Stimulated activated CD8-positive, alpha-beta memory T cell treated with anti-CD3 and anti-CD28 coated beads, Interleukin-15, amount 100 ng/mL, for 1 hour (primary cell): Measurements from ENCODE around the gene MSANTD2.

Source experiments
- DNase-seq: peaks from one replicate; pipeline ENCODE4 v3.0.0-alpha.2; 2020; ENCODE audit warnings: low read depth

Gene MSANTD2

DNA sequence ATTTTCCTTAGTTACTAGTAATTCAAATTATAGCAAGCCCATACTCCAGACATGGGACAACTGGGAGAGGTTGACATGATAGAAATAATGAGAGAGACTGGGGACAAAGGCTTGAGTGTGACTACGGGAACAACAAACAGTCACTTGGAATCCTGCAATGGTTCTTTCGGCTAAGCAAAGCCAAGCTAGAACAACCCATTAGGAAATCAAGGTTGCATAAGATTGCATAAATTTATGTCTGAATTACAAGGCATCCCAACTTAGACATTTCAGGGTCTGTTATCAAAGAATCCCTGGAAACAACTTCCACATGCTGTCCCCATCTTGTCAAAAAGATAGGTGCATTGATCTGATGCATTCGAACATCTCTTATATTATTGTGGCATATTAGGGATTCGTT is 70.6 kb downstream of the MSANTD2 start:
- DNase-seq: no peak

- DNase-seq: no peak
Observed at GRCh38 chr11:124728134-124728533, 72.1 kb downstream of the MSANTD2 start.

DNA sequence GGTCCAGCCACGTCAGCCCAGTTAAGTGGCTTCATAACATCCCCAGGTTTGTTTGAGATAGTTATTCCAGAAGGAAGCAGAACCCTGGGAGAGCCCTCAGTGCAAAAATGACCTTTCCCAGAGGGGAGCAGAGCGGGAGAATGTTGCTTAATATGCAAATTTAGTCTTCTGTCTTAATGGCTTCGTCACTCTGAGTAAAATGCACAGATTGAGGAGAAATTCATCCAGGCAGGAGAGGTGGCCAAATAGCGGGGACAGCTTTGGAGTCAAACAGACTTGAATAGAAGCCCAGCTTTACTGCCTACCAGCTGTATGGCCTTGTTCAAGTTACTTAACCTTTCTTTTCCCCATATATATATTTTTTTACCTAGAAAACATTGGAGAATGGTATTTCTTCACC is 72.7 kb downstream of the MSANTD2 start:
- no peak for DNase-seq

GRCh38 chr11:124725719-124726105 is 74.5 kb downstream of the MSANTD2 start:
- DNase-seq: no peak

DNA sequence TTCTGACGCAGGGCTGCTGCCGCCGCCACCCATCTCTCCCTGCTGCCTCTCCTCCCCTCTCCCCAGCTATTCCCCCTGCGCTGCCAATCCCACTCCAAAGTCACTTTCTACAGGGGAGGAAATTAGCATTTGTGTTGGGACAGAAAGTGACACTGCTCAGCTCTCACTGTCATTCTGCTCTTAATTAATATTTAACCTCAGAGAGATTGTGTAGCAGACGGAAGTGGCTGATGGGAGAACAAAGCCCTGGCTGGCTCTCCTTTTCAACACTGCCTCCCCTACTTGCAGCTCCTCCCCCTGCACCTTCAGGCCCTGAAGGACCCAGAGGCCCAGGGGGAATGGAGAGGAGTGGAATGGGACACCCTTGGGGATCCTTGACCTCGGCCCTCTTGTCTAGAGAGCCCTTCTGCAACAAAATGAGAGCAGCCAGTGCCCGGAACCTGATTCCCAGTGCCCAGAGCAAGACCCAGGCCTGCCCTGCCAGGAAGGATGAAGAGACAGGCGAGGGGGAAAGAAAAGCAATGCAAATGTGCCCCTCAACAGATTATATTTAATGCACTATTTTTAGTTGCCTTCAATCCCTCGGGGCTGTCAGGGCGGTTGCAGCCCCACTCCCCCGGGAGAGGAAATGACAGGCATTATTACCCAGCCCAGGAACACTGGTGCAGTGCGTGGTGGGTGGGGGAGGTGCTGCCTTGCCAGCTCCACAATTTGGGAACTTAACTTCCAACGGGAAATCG is 75.1 kb downstream of the MSANTD2 start:
- no peak for DNase-seq

DNA sequence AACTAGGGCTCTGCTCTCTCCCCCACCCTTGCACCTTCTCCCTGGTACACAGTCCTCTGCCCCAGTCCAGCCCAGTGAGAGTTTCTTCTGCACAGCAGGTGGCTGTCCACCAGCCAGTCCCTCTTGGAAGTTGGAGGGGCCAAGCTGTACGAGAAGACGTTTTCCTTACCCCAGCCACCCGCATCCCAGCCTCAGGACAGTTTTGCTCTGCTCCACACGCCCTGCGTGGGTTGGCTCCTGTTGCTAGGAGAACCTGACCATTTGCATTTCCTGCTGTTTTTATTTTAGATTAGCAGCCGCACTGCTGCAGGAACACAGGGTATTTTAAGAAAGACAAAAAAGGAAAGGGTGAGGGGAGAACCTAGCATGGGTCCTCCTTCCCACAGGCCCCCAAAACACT is 78.0 kb downstream of the MSANTD2 start:
- DNase-seq: no peak

GRCh38 chr11:124719534-124719933 is 80.7 kb downstream of the MSANTD2 start:
- DNase-seq: no peak

- DNase-seq: no peak
Observed at GRCh38 chr11:124718801-124719200, 81.4 kb downstream of the MSANTD2 start.

- no peak for DNase-seq
Observed at GRCh38 chr11:124717786-124718651, 82.2 kb downstream of the MSANTD2 start.

- DNase-seq: no peak
Observed at GRCh38 chr11:124717421-124717785, 82.8 kb downstream of the MSANTD2 start.

DNA sequence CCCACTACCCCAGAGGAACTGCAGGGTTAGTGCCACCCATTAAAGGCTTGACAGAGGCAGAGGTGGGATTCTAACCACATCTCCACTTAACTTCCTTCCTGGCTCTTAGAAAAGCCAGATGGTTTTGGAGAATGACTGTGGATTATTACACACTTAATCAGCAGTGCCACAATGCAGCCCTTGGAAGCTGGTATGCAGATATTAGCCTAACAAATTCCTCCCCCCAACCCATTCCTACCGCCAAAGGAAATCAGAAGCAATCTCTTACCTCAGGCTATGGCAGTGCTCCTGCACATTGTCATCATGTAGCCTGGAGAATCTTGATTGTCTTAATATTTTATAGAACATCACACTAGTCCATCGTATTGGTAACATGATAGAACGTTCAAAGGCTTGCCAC is 83.6 kb downstream of the MSANTD2 start:
- DNase-seq: no peak
